NCI-H82 treated with DMSO at 0.1 percent for 48 hours (cell line): ENCODE data around the gene ALDOC.
"Not testable (repeated sequence)": the region's sequence is repeated elsewhere in the genome, so short reads cannot be mapped to it uniquely, and the experiment has no call there.

Experiments
- DNase-seq: peaks from one replicate; lab custom pipeline; 2025; ENCODE audit not compliant: unreplicated experiment; lab: John Stamatoyannopoulos, UW

The ALDOC gene

DNA sequence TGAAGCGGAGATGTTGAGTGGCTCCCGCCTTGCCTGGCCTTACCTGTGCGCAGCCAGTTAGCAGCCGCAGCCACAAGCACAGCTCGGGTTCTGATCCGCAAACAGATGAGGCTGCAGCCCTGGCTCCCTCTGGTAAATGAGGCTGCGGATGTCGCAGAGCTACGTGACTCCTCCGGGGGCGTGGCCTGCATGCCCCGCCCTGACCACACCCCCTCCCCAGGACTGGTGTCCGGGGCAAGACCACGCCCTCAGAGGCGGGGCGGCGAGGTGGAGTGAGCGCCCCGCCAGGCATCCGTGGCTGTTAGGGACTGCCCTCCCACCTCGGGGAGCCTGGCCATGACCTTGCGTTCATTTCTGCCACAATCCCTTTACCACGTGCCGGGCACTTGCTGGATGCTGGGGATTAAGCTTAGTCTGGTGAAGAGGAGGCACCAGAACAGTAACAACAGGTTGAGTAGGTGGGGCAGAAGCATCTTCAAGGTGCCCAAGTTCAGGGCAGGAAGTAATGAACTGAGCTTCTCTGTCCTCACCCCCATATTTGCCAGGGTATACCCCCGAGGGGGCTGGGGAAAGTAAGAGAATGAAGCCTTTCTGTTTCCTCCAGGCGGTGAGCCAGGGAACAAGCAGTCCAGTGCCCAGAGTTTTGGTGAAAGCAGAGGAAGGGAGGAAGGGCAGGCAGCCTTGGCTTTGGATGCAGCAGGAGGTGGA is at the start of gene ALDOC:
Gene ALDOC, minus strand, starts transcription at position 138 of the 708 bp plus-strand sequence. CDS start 1,363 bp downstream, outside the sequence.
- peak; percentile 90 for DNase-seq

- DNase-seq, result no peak
Measured at GRCh38 chr17:28624148-28624547, 47.5 kb upstream of the ALDOC start.

- no peak for DNase-seq
Measured at GRCh38 chr17:28623696-28624095, 47.0 kb upstream of the ALDOC start.

GRCh38 chr17:28622186-28622585 is 45.5 kb upstream of the ALDOC start:
- DNase-seq, result peak; percentile 80

GRCh38 chr17:28620010-28620409 is 43.3 kb upstream of the ALDOC start:
- DNase-seq, result no peak

DNA sequence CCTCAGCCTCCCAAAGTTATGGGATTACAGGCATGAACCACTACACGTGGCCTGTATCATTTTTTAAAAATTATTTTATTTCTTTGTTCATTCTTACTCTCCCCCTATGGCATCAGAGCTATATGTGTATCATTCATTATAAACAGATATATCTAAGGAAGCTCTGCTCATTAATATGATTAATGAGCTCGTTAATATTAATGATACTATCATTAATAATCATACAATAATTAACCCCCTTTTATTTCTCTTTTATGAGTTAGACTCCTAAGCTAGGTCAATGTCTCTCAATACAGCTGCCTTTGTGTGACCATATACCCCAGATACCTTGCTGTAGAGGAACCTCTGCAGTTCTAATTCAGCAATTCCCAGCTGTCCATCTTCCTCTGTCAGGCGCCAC is 41.8 kb upstream of the ALDOC start:
- no peak for DNase-seq

GRCh38 chr17:28616281-28616680 is 39.6 kb upstream of the ALDOC start:
- DNase-seq, result no peak

DNA sequence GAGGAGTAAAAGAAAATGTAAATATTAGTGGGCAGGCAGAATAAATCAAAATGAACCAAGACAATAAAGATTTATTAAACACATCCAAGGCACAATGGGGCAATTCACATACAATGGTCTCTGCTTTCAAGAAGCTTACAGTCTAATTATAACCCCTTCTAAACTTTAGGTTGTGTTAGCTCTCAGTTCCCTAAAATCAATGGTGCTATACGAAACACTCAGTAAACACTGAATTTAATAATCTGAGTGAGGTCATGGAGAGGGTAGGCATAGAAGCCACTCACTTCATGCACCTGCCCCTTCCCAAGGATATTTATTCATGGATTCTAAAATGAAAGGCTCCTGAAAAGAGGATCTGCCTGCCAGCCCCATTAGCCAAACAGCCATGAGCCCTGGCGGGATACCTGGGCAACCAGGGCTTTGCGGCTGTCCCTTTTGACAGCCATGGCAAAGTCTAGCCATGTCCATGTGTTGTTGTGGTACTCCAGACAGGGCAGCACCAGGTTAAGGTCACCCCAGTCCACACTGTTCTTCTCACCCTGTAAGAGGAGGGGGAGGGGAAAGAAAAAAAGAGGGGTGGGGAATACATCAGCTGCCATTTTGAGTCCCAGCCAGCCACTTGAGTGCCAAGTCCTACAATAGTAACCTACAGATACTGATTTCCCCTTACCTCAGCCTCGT is 38.7 kb upstream of the ALDOC start:
- DNase-seq, result no peak

DNA sequence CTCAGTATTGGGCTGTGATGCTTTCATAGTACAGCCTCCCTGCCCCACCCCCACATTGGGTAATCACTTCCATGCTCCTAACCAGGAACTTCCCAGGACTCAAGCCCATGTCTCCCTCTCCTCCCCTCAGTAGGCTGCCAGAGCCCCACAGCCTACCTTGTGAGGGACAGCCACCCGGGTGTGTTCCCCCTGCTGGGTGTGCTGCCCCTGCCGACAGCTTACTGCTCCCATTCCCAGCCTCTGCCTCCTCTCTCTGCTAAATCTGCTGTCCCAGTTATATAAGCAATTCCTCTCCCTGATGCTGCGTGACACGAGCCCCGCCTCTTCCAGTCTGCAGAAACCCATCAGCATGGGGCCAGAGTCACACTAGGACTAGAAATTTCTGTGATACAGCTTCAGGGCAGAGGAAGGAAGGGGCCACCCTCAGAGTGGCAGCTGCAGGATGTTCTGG is 37.3 kb upstream of the ALDOC start, which contains the start of gene RSKR:
Gene RSKR, minus strand, starts transcription at position 255 of the 451 bp plus-strand sequence. Its CDS starts 24 bp downstream, at position 231.
- no peak for DNase-seq

GRCh38 chr17:28612936-28613872 is 36.5 kb upstream of the ALDOC start:
- no peak for DNase-seq

DNA sequence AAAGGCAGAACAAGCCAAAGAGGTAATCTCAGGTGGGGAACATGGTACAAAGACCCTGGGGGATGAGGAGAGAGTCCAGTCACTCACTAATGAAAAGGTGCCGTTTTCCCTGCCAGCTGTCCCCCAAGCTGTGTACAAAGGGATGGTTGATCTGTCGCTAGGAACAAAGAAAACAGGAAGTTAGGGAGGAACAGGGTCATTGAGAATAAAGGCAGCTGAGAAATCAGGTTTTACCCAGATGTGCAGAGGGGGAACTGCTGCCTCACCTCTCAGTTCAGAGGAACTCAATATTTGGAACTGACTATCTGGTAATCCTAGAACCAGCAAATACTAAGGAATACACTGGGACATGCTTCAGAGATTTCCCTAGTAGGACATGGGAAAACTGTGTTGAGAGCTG is 35.8 kb upstream of the ALDOC start:
- no peak for DNase-seq

DNA sequence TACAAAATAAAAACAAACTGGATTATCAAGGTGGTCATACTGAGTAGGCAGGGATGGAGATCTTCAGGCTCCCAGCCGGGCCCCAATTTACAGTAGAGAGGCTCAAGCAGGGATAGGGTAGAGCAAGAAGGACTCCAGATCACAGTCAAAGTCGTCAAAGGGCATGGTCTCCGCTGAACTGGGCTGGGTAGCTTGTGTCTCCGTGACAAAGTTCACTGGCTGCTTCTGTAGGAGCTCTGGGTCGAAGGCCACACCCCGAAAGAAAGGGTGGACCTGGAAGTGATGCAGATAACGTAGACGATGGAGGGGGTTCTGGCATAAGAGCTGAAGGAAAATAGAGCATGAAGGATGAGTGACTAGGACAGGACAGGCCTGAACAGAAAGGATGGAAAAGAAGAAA is 33.7 kb upstream of the ALDOC start:
- DNase-seq, result no peak

GRCh38 chr17:28604031-28604430 is 27.3 kb upstream of the ALDOC start:
- DNase-seq, result not testable (repeated sequence)

- peak; percentile 65 for DNase-seq
Measured at GRCh38 chr17:28599311-28600184, 22.9 kb upstream of the ALDOC start.

- peak; percentile 92 for DNase-seq
Measured at GRCh38 chr17:28598799-28599310, 22.2 kb upstream of the ALDOC start, which contains the start of gene SPAG5. SPAG5 (minus strand) TSS chr17:28599025; CDS start chr17:28598946, 79 bp downstream.

DNA sequence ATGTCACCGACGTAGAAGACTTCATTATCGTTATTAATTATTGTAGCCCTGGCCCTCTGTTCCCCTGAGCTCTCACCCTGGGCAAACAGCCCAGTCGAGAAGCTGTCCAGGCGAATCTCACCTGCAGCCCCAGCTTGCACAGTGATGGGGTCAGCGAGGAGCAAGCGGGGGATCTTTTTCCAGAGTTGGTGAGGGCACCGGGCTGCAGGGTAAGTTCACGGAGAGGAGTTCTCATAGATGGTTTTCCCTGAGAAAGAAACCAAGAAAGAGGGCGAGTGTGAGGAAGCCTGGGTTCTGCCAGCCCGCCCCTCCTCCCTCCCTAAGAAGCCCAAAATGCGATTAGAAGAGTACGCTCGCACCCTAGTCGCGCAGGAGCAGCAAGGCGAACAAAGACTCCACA is 21.7 kb upstream of the ALDOC start:
- DNase-seq, result peak; percentile 86

DNA sequence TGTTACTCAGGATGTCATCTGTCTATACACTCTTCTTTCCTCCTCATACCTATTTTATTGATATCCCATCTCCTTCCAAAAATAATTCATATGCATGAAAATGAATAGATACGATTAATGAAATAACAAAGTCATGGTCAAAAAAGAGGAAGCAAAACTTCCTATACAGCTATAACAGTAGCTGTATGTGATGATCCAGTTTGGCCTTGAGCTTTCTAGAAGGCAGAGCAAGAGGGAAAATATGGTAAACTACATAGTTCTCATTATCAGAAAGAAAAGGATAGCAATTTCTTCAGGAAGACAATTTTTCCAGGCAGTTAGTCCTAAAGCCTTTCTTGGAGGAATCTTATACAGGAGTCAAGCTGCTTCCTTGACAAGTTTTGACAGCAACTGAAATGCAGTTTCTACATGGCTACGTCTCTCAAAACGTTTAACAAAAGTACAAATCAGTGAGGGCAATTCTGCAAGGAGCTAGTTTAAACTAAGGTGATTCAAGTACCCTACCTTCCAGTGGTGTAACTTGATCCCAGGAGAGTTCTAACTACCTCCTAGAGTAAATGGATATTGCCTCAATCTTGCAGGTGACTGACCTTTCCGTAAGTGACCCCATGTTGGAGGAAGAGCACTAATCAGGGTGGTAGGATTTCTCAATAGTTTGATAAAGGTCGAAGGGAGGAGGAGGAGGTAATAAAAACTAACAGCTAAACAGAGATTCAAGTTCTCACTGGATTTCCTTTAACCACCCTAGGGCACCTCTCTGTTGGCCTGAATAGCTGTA is 21.1 kb upstream of the ALDOC start:
- DNase-seq, result no peak

GRCh38 chr17:28592260-28592659 is 15.6 kb upstream of the ALDOC start:
- no peak for DNase-seq

GRCh38 chr17:28585851-28586250 is 9.2 kb upstream of the ALDOC start:
- DNase-seq, result no peak
